LNCAP (cell line): ENCODE results near the gene SLC12A5.

Experiments used
- TF ChIP-seq, protein P1 (sequence below): fragments of 450-650 bp; IDR thresholded peaks from 2 replicates; pipeline ENCODE4 v1.5.1; 2017; ENCODE audit warnings: mild to moderate bottlenecking

Gene SLC12A5

DNA sequence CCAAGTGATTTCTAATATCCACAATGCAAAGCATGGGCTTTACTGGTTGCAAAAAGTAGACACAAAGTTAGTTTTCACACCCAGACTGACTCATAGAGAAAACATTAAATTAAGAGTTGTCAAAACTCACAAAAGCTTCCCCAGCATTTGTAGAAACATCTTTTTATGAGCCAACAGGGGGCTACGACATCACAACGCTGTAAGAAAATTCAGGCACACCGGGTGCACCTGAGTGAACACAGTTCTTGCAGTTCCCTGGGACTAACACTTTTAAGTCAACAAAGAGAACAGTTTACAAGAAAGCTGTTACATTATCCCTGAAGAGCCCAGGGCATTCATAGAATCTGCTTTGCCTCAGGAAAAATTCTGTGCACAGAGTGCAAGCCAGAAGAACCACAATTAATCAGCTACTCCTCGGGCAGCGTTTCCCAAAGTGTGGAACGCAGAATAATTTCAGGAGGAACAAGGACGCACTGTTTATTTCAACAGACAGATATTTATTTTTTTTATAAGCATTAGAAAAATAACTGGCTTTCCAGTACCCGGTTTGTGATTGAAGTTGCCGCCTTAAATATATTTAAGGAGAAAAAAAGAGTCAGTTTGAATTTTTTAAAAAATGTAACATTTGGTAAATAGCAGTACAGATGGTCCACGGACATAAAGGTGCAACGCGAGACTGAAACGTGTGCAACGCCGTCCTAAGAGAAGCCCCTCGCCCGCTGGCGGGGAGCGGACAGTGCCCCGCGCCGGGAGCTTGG is 59.6 kb downstream of the SLC12A5 start:
- TF ChIP-seq, protein P1, sequence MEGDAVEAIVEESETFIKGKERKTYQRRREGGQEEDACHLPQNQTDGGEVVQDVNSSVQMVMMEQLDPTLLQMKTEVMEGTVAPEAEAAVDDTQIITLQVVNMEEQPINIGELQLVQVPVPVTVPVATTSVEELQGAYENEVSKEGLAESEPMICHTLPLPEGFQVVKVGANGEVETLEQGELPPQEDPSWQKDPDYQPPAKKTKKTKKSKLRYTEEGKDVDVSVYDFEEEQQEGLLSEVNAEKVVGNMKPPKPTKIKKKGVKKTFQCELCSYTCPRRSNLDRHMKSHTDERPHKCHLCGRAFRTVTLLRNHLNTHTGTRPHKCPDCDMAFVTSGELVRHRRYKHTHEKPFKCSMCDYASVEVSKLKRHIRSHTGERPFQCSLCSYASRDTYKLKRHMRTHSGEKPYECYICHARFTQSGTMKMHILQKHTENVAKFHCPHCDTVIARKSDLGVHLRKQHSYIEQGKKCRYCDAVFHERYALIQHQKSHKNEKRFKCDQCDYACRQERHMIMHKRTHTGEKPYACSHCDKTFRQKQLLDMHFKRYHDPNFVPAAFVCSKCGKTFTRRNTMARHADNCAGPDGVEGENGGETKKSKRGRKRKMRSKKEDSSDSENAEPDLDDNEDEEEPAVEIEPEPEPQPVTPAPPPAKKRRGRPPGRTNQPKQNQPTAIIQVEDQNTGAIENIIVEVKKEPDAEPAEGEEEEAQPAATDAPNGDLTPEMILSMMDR = no peak

DNA sequence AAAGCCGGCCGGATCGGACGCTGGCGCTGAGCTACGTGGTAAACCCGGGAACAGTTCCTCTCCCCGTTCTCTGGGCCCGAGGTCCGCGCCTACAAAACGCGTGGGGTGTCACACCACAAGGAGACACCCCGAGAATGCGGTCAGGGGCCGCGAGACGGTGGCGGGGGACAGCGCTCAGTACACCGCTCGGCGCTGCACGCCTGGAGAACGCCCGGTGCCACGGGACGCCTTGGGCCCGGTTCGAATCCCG is 60.1 kb downstream of the SLC12A5 start:
- TF ChIP-seq, protein P1 = no peak

DNA sequence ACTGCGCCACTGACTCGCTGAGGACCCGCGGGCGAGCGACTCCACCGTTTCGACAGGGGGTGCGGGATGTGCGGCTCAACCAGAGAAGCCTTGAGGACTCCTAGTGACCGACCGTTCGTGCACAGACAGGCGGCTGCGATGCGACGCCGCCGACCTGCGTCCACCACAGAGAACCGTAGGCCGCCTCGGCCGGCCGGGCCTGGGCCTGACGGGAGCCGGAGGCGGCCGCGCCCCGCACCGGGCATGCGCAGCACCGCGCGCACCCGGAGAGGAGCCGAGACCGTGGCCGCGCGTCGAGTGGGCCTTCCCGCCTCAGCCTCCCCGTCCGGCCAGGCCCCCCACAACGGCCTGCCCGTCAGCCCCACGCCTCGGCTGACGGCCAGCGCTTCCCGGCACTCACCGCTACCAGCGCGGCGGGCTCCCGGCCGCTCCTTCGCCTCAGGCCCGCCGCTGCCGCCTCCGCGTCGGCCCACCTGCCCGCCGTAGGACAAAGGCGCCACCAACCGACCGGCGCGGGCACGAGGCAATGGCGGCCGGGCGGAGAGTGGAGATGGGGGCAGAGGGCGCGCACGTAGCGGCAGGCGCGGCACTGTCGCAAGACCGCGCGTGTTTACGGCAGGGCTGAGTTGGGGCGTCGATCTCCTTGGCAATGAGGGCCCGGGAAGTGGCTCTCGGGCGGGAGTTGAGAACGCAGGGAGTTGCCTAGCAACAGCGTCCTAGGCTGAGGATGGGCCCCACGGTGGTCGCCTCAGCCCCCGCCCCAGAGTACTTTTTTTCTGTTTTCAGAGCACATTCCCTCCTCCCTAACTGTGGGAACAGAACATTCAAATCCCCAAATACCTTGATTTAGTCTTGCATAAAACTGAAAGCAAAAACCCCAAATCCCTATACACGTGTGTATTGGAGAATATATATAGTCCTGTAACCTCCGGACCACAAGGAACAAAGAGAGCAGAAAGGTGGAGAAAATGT is 60.7 kb downstream of the SLC12A5 start, which contains the start of gene NCOA5:
TSS of gene NCOA5 (minus strand) at position 546 of the 972 bp plus-strand sequence. CDS start 10,538 bp downstream, outside the sequence.
- TF ChIP-seq, protein P1 = peak; percentile 34; the same call in 1 of the 2 replicates

- TF ChIP-seq, protein P1 = no peak
These were observed 64.5 kb downstream of the SLC12A5 start for GRCh38 chr20:46093531-46093930.

GRCh38 chr20:46099491-46100287 is 70.7 kb downstream of the SLC12A5 start:
- TF ChIP-seq, protein P1 = no peak

DNA sequence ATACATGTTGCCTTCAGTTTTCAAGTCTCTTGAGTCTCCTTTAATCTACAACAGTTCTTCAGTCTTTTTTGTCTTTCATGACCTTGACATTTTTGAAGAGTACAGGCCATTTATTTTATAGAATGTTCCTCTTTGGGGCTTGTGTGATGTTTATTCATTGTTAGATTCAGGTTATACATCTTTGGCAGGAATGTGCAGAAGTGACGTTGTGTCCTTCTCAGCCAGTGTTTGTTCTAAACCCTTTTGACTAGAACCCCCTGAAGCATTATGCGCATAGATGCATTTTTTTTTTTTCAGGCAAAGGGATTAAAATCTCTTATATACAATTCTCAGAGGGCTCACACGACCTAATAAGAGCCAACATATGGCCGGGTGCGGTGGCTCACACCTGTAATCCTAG is 72.0 kb downstream of the SLC12A5 start:
- TF ChIP-seq, protein P1 = no peak

DNA sequence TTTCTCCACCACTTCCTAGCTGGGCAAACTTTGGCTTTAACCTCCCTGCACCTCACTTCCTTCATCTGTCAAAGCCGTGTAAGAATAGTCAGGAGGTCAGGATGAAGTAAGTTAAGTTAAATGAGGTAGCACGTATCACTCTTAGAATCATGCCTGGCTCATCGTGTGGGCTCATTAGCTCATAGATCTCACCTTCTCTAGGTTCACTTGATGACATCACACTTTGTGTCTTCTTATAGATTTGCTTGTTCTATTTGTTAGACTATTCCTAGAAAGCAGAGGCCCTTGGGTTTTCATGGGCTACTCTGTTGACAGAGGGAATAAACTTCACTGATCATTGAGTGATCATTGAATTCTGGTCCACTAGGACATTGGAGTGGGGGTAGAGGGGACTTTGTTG is 72.9 kb downstream of the SLC12A5 start:
- TF ChIP-seq, protein P1 = no peak
